Pancreas (tissue), 10 donors: ENCODE measurements around the gene WSCD2. TPM values are rescaled to one million over a fixed set of nuclear protein-coding genes. Genes with fewer than 3 reads are reported as not detected.
A peak's percentile ranks its signal among the peaks of the same experiment; 100 is the strongest.

Source experiments
- ATAC-seq, 4 donors: fragments of 200-7000 bp; cut with Tn5 transposase; one replicate each; pipeline versions ENCODE4 v1.8.0 to v1.9.1; 2020; ENCODE audit warnings: mild to moderate bottlenecking in 4 of 4, moderate library complexity in 4 of 4
- DNase-seq, 6 donors: peaks; one replicate each; pipeline ENCODE4 v3.0.0-alpha.2; 2020
- FAIRE-seq: peaks from 2 replicates; lab custom pipeline; 2012; peaks lifted over from hg19 to GRCh38; lab: Jason Lieb, UNC
- H3K27ac ChIP-seq, 4 donors: fragments of 200-600 bp; sonication (generic); 1 replicate in 3 of 4; 2 replicates in 1 of 4; pipeline versions ENCODE4 v1.5.0 to v1.8.0; 2020
- H3K27me3 ChIP-seq, 4 donors: fragments of 200-600 bp; one replicate each; pipeline ENCODE4 v1.8.0; 2021
- H3K36me3 ChIP-seq, 3 donors: fragments of 200-600 bp; sonication (generic) in 1 of 3; one replicate each; pipeline versions ENCODE4 v1.5.0 to v1.8.0; 2020 to 2021
- H3K4me1 ChIP-seq, 3 donors: fragments of 200-600 bp; one replicate each; pipeline ENCODE4 v1.8.0; 2021
- H3K4me3 ChIP-seq, 4 donors: fragments of 200-600 bp; sonication (generic) in 2 of 4; one replicate each; pipeline versions ENCODE4 v1.5.0 to v1.8.0; 2020 to 2021
- H3K9me3 ChIP-seq, 4 donors: fragments of 200-600 bp; one replicate each; pipeline ENCODE4 v1.8.0; 2021
- WGBS, 2 donors: extraction: QIAGEN DNeasy Blood & Tissue Kit; methylation state at CpG; one replicate each; pipeline ENCODE4 v1.1.7; 2013; 5-methylcytosine and 5-hydroxymethylcytosine counted together
- intact Hi-C, 3 donors: fragments of 100-400 bp; cut with DNase I; formaldehyde crosslinking; loops; one replicate each; pipeline versions ENCODE4 v1.11.1 to v1.14.2; 2022
- polyA plus RNA-seq, 2 donors: library from polyadenylated mRNA; stranded (reverse); fragments of 200-250 nt; gene quantifications; one replicate each; pipeline ENCODE4 v1.2.3, GENCODE V29; 2013
- total RNA-seq, 6 donors: library from RNA; stranded (reverse); fragmentation: NEBNext Ultra II Directional in 4 of 6; extraction: Animal tissue kit (Norgen Biotek cat#: 25700) in 4 of 6; gene quantifications; one replicate each; pipeline versions ENCODE4 v1.2.1 to v1.2.4, GENCODE V29; 2021 to 2023
- TF ChIP-seq, protein P1 (sequence below), 4 donors: fragments of 200-600 bp; sonication (generic) in 3 of 4; IDR thresholded peaks; one replicate each; pipeline versions ENCODE4 v1.5.0 to v1.8.0; 2021; ENCODE audit warnings: antibody characterized with exemption in 4 of 4
- donor health status: healthy with polysubstance abuse.
- donor health status: DM: no; HTN: no; CAD: no; lungs with moderate emphysema.
- donor health status: DM: no; HTN: no; CAD: no.
- donor health status: control.
- donor health status: control.
- donor health status: Bipolar disorder and iron deficiency.
- donor health status: DM: yes; HTN: yes; CAD: no.
- donor health status: DM: no; HTN: no; CAD: no.
- donor health status: DM: no; HTN: no; CAD: no.
- donor health status: DM: yes; HTN: yes; CAD: no.

Gene WSCD2
- total and polyA plus RNA-seq, 8 donors = 0.14 to 5.8 (median 1.1) TPM; not detected in 1

DNA sequence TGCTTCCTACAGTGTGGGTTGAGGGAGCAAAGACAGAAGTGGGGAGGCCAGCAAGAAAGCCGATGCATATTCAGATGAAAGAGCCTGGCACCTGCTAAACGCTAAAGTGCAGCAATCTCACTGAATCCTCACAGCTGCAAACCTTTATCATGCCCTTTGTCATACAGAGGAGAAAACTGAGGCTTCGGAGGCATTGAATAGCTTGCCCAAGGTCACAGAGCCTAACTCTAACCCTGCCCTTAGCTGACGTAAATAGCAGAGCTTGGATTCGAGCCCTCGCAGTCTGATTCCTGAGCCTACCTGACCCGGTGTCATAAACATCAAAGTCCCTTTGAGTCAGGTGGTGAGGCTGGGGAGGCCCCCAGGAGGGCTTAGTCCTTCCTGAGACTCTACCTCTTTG is 155.1 kb downstream of the WSCD2 start:
- Histone ChIP-seq H3K4me1 (no peaks in the 10 kb centered on the region), H3K36me3 (no peaks in the 10 kb centered on the region), H3K9me3 (no peaks in the 10 kb centered on the region), H3K27ac (no peak overlapping the region), H3K4me3 (no peak overlapping the region), H3K27me3 (no peaks in the 10 kb centered on the region)
- DNase-seq (no peak), FAIRE-seq (no peak), ATAC-seq (no peak)
- intact Hi-C loops = no loop called here
- TF ChIP-seq, protein P1, sequence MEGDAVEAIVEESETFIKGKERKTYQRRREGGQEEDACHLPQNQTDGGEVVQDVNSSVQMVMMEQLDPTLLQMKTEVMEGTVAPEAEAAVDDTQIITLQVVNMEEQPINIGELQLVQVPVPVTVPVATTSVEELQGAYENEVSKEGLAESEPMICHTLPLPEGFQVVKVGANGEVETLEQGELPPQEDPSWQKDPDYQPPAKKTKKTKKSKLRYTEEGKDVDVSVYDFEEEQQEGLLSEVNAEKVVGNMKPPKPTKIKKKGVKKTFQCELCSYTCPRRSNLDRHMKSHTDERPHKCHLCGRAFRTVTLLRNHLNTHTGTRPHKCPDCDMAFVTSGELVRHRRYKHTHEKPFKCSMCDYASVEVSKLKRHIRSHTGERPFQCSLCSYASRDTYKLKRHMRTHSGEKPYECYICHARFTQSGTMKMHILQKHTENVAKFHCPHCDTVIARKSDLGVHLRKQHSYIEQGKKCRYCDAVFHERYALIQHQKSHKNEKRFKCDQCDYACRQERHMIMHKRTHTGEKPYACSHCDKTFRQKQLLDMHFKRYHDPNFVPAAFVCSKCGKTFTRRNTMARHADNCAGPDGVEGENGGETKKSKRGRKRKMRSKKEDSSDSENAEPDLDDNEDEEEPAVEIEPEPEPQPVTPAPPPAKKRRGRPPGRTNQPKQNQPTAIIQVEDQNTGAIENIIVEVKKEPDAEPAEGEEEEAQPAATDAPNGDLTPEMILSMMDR (IDR thresholded peaks at IDR 0.05) = no peak
- WGBS, 2 donors = 43 to 57% methylated on average over 7 of the region's 7 CpGs

DNA sequence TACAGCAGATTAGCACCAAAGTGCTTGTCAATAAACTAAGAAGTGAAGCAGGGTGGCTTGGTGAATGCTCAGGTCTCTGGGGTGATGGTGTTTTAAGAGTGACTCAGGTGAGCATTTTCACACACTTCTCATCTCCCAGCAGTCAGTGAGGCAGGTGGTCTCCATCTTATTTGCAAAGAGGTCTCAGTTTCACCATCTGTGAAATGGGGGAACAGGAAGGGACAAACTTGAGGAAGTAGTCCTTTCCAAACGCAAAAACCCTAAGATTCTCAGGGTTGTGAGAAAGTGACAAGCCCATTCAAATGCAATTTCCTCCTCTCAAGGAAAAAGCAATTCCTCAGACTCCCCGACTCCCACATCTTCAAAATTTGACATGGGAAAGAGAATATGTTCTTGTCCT is 155.9 kb downstream of the WSCD2 start:
- no peak for ATAC-seq
- no peaks in the 10 kb centered on the region for H3K36me3 ChIP-seq
- no peak for DNase-seq
- no peaks in the 10 kb centered on the region for H3K27me3 ChIP-seq
- intact Hi-C loops = no loop called here
- WGBS, 2 donors = 35 to 42% methylated on average over 2 of the region's 2 CpGs
- TF ChIP-seq, protein P1 (IDR thresholded peaks at IDR 0.05) = no peak
- H3K4me1 ChIP-seq = no peaks in the 10 kb centered on the region
- no peak overlapping the region for H3K27ac ChIP-seq
- H3K4me3 ChIP-seq = no peak overlapping the region
- FAIRE-seq = no peak
- no peaks in the 10 kb centered on the region for H3K9me3 ChIP-seq

DNA sequence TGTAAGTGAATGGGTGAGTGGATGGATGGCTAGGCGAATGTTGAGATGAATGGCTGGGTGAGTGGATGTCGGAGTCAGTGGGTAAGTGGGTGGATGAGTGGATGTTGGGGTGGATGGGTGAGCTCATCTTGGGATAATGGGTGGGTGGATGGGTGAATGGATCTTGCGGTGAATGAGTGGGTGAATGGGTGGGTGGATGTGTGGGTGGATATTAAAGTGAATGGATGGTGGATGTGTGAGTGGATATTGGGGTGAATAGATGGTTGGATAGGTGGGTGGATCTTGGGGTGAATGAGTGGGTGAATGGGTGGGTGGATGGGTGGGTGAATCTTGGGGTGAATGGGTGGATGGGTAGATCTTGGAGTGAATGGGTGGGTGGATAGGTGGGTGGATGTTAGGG is 158.1 kb downstream of the WSCD2 start:
- TF ChIP-seq, protein P1 (IDR thresholded peaks at IDR 0.05) = no peak
- no peaks in the 10 kb centered on the region for H3K36me3 ChIP-seq
- H3K27me3 ChIP-seq = no peaks in the 10 kb centered on the region
- no peak overlapping the region for H3K27ac ChIP-seq
- FAIRE-seq (no peak), ATAC-seq (no peak), DNase-seq (no peak)
- WGBS, 2 donors = 76 to 89% methylated on average over 3 of the region's 3 CpGs
- no peaks in the 10 kb centered on the region for H3K9me3 ChIP-seq
- no peaks in the 10 kb centered on the region for H3K4me1 ChIP-seq
- no peak overlapping the region for H3K4me3 ChIP-seq
- intact Hi-C loops = no loop called here

DNA sequence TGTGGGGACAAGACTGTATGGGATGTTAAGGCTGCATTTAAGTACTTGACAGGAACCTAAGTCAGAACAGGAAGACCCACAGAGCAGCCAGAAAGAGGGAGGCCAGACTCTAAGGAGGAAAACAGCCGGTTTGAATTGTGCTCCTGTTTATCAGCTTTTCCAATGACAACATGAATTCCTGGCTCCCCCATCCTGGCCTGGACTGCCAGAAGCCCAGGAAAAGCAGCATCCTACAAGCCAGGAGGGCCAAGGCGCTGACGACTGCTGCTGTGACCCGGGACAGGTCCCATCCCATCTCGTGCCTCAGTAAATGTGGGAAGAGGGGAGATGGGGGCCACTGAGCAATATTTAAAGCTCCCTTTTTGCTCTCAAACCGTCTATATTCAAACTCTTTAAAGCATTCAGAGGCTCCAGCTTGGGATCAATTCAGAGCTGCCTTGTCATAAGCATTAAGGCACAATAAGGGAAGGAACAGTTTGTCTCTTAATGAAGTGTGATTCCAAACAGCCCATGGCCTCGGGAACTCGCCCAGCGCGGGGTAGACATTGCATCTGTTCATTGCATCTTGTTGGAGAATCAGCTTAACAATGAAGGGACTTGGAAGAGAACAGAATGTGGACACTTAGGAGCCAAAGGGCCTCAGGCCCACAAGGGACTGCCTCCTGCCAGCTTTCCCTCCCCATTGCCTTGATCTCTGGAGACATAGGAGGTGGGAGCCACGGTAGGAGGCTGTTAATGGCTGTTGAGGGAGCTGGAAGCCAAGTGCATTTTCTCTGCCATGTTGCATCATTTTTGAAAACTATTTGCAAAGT is 160.5 kb downstream of the WSCD2 start:
- ATAC-seq (peak in 1 of 4 donors; percentile 36), DNase-seq (no peak), FAIRE-seq (no peak)
- 39 to 53% methylated on average over 11 of the region's 11 CpGs for WGBS, 2 donors
- intact Hi-C loops = no loop called here
- no peaks in the 10 kb centered on the region for H3K27me3 ChIP-seq
- H3K4me1 ChIP-seq = no peaks in the 10 kb centered on the region
- no peak overlapping the region for H3K27ac ChIP-seq
- H3K4me3 ChIP-seq = no peak overlapping the region
- H3K9me3 ChIP-seq = no peaks in the 10 kb centered on the region
- TF ChIP-seq, protein P1 (IDR thresholded peaks at IDR 0.05) = no peak
- no peaks in the 10 kb centered on the region for H3K36me3 ChIP-seq

DNA sequence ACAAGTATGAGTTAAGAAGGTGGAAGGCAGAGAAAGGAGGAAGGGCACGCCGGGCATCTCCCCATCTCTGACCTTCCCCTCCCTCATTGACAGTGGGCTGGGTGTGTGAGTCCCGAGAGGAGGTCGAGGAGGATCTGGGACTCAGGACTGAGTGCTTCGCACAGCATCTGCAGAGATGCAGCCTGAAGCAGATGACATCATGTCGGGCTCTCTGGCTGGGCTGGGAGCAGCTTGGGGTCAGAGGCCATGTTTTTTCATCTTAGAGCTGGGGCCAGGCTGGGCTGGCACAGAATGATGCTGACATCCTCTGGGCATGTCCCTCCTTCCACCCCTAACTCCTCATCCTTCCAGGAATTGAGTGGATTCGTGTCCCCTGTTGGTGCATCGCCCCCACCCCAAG is 166.6 kb downstream of the WSCD2 start:
- 44 to 57% methylated on average over 8 of the region's 8 CpGs for WGBS, 2 donors
- no peak for ATAC-seq
- Histone ChIP-seq H3K27ac (no peak overlapping the region), H3K9me3 (no peaks in the 10 kb centered on the region), H3K4me1 (no peaks in the 10 kb centered on the region), H3K27me3 (no peaks in the 10 kb centered on the region), H3K36me3 (no peaks in the 10 kb centered on the region), H3K4me3 (no peak overlapping the region)
- TF ChIP-seq, protein P1 (IDR thresholded peaks at IDR 0.05) = no peak
- DNase-seq = peak in 1 of 6 donors; percentile 32
- intact Hi-C loops = no loop called here
- FAIRE-seq = no peak
